ENCODE measurements around the gene METTL16. TPM values are rescaled to one million over a fixed set of nuclear protein-coding genes. Genes with fewer than 3 reads are reported as not detected.

The METTL16 gene
- total and polyA plus RNA-seq, 10 donors = 17.1 to 38.2 (median 27.8) TPM

- H3K4me1 ChIP-seq = peaks cover 0 to 2% (median 0%) of the 10 kb centered on the region in 6 donors
- no peak for DNase-seq
- peaks cover 0 to 78% (median 43%) of the 10 kb centered on the region in 6 donors for H3K36me3 ChIP-seq
- no peak overlapping the region for H3K27ac ChIP-seq
- TF ChIP-seq, protein P1, sequence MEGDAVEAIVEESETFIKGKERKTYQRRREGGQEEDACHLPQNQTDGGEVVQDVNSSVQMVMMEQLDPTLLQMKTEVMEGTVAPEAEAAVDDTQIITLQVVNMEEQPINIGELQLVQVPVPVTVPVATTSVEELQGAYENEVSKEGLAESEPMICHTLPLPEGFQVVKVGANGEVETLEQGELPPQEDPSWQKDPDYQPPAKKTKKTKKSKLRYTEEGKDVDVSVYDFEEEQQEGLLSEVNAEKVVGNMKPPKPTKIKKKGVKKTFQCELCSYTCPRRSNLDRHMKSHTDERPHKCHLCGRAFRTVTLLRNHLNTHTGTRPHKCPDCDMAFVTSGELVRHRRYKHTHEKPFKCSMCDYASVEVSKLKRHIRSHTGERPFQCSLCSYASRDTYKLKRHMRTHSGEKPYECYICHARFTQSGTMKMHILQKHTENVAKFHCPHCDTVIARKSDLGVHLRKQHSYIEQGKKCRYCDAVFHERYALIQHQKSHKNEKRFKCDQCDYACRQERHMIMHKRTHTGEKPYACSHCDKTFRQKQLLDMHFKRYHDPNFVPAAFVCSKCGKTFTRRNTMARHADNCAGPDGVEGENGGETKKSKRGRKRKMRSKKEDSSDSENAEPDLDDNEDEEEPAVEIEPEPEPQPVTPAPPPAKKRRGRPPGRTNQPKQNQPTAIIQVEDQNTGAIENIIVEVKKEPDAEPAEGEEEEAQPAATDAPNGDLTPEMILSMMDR (IDR thresholded peaks at IDR 0.05 in 8 of 11, conservative IDR thresholded peaks at IDR 0.05 in 3 of 11) = no peak
- TF ChIP-seq POLR2A (IDR thresholded peaks at IDR 0.05) = no peak
- TF ChIP-seq POLR2AphosphoS5 (IDR thresholded peaks at IDR 0.05) = no peak
- intact Hi-C loops (cut with DNase I; ENCODE audit: low total_unique reads) = no loop called here
- WGBS, 5 donors = 78 to 92% (median 89%) methylated on average over 11 of the region's 11 CpGs
- no peak overlapping the region for H3K4me3 ChIP-seq
- H3K9me3 ChIP-seq = no peaks in the 10 kb centered on the region
- no peaks in the 10 kb centered on the region for H3K27me3 ChIP-seq (replicated peaks in 1 of 7)
These were observed 78.0 kb downstream of the METTL16 start for GRCh38 chr17:2433696-2434095.

- Histone ChIP-seq H3K9me3 (no peaks in the 10 kb centered on the region), H3K36me3 (peaks cover 0 to 46% (median 4%) of the 10 kb centered on the region in 6 donors), H3K4me1 (no peaks in the 10 kb centered on the region), H3K27me3 (replicated peaks in 1 of 7) (no peaks in the 10 kb centered on the region), H3K4me3 (no peak overlapping the region), H3K27ac (no peak overlapping the region)
- TF ChIP-seq POLR2AphosphoS5 (IDR thresholded peaks at IDR 0.05) (no peak), POLR2A (IDR thresholded peaks at IDR 0.05) (no peak)
- TF ChIP-seq, protein P1 (IDR thresholded peaks at IDR 0.05 in 8 of 11, conservative IDR thresholded peaks at IDR 0.05 in 3 of 11) = no peak
- WGBS, 5 donors = 91 to 100% (median 100%) methylated on average over 1 of the region's 1 CpG
- intact Hi-C loops (cut with DNase I; ENCODE audit: low total_unique reads) = no loop called here
- no peak for DNase-seq
These were observed 83.8 kb downstream of the METTL16 start for GRCh38 chr17:2427910-2428309.

DNA sequence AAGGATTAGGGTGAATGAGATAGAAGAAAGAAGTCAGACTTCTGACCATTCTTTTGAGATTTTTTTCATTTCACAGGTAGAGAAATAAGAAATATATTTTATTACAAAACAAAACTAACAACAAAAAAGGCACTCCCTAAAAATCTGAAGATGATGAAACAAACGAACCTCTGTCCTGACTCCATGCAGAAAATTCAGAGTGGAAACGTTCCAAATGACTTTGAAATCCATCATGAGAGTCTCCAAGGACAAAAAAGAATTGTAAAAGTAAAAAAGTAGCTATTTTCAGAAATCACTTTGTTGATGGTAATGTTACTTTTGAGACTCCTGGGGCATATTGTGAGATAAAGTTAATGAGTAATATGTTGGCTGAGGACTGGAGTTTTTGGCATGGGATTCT lies 84.5 kb downstream of the METTL16 start:
- no peak for DNase-seq
- Histone ChIP-seq H3K4me3 (no peak overlapping the region), H3K4me1 (no peaks in the 10 kb centered on the region), H3K27me3 (replicated peaks in 1 of 7) (no peaks in the 10 kb centered on the region), H3K9me3 (no peaks in the 10 kb centered on the region), H3K36me3 (peaks cover 0 to 45% (median 4%) of the 10 kb centered on the region in 6 donors), H3K27ac (no peak overlapping the region)
- no peak for TF ChIP-seq POLR2A (IDR thresholded peaks at IDR 0.05)
- TF ChIP-seq POLR2AphosphoS5 (IDR thresholded peaks at IDR 0.05) = no peak
- TF ChIP-seq, protein P1 (IDR thresholded peaks at IDR 0.05 in 8 of 11, conservative IDR thresholded peaks at IDR 0.05 in 3 of 11) = no peak
- WGBS, 5 donors = 76 to 83% (median 78%) methylated on average over 2 of the region's 2 CpGs
- intact Hi-C loops (cut with DNase I; ENCODE audit: low total_unique reads) = no loop called here

GRCh38 chr17:2423271-2423670 lies 88.4 kb downstream of the METTL16 start:
- intact Hi-C loops (cut with DNase I; ENCODE audit: low total_unique reads) = no loop called here
- DNase-seq = no peak
- no peak overlapping the region for H3K4me3 ChIP-seq
- no peaks in the 10 kb centered on the region for H3K27me3 ChIP-seq (replicated peaks in 1 of 7)
- H3K27ac ChIP-seq = no peak overlapping the region
- WGBS, 5 donors = 82 to 93% (median 83%) methylated on average over 6 of the region's 6 CpGs
- peaks cover 0 to 9% (median 6%) of the 10 kb centered on the region in 6 donors for H3K4me1 ChIP-seq
- H3K36me3 ChIP-seq = peaks cover 0 to 71% (median 29%) of the 10 kb centered on the region in 6 donors
- no peaks in the 10 kb centered on the region for H3K9me3 ChIP-seq
- TF ChIP-seq POLR2A (IDR thresholded peaks at IDR 0.05) = no peak
- no peak for TF ChIP-seq POLR2AphosphoS5 (IDR thresholded peaks at IDR 0.05)
- TF ChIP-seq, protein P1 (IDR thresholded peaks at IDR 0.05 in 8 of 11, conservative IDR thresholded peaks at IDR 0.05 in 3 of 11) = no peak
